NCI-H128 (cell line): ENCODE data around the gene TSHB.

Experiments used
- DNase-seq: peaks from one replicate; lab custom pipeline; 2025; ENCODE audit not compliant: unreplicated experiment; lab: John Stamatoyannopoulos, UW

Gene TSHB

DNA sequence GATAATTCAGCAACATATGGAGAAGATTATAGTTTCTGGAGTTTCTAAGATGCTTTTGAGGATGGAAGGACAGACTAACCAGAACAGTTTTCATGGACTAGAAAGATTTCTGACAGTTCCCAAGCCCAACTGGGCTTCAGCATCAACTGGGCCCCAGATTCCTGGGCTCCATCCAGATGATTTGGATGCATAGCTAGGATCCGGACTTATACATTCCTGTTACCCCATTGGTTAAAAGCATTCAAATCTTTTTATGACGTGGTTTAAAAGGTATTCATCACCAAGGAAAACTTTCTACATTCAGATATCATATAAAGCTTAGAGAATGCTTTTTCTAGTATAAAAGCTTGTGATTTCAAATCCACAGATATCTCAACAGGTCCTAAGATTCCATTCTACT lies 29.7 kb downstream of the TSHB start:
- no peak for DNase-seq

DNA sequence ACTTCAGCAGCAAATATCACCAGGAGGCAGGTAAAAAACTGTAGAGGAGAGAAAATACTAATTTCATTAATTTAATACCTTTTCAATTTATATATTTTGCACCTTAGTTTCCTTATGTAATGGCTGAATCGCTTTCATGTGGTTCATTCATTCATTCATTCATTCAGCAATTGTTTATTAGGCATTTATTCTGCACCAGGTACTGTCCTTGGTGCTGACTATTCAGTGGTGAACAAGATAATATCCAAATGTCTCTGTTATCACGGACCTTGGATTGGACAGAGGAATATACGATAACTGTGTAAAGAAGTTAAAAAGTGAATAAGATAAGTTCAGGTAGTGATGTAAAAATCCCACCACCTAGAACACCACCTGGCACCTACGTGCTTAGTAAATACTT lies 30.9 kb downstream of the TSHB start:
- no peak for DNase-seq

DNA sequence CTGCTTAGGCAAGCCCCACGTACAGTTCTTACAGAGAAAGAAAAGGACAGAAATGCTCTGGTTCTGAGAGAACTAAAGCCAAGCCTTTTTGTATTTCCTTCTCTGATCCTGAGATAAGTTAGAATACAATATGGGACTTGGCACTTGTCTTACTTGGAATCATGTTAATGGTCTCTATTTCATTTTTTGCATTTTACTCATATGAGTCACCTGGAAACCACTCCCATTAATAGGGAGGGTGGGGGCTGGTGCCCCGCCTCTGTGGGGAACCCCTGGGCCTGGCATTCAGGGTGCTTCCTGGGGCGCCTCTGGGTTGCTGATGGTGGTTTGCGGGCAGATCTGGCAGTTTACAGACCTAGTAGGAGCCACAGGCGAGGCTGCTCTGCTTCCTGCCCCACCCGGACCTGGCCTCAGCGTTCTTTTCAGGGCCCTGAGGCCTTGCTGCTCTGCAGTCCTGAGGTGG lies 32.9 kb downstream of the TSHB start:
- DNase-seq = no peak

DNA sequence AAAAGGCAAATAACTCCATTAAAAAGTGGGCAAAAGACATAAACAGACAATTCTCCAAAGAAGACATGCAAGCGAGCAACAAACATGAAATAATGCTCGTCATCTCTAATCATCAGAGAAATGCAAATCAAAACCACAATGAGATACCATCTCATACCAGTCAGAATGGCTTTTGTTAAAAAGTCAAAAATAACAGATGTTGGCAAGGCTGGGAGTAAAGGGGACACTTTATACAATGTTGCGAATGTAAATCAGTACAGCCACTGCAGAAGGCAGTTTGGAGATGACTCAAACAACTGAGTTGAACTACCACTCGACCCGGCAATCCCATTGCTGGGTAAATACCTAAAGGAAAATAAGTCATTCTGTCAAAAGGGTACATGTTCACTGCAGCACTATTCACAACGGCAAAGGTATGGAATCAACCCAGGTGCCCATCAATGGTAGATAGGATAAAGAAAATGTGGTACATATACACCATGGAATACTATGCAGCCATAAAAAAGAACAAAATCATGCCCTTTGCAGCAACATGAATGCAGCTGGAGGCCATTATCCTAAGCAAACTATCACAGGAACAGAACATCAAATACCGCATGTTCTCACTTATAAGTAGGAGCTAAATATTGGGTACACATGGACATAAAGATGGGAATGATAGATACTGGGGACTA lies 33.7 kb downstream of the TSHB start:
- no peak for DNase-seq

DNA sequence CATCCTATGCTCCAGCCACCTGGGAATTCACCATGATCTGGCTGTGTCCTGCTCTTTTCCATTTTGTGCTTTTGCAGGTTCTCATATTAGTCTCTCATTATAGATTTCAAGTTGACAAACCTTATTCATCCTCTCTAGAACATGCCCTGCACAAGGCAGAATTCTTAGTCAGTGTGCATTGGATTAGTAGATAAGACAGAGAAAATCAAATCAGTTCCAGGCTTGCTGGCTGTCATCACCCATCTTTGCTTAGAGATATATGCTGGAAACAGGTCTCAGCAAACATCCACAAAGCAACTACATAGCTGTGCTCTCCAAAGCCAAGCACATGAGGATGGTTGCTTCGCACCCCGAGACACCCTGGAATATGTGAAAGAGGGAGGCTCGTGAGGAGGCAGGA lies 34.8 kb downstream of the TSHB start:
- DNase-seq = no peak

DNA sequence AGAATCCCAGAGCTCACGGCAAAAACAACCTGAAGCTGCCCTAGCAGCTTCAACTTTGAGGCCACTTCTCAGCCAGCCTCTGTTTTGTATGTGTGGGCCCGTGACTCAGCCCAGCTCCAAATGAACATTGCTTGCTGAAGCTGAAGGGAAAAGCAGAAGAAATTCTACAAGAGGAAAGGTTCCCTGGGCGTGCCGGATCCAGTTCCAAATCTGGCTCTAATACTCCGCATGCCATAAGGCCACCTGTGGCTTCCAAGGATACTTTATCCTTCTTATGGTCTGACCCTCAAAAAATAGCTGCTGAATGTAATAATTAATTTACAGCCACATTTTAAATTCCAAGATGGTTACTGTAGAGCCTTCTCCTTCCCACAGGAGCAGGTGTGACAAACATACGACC lies 35.4 kb downstream of the TSHB start:
- no peak for DNase-seq

DNA sequence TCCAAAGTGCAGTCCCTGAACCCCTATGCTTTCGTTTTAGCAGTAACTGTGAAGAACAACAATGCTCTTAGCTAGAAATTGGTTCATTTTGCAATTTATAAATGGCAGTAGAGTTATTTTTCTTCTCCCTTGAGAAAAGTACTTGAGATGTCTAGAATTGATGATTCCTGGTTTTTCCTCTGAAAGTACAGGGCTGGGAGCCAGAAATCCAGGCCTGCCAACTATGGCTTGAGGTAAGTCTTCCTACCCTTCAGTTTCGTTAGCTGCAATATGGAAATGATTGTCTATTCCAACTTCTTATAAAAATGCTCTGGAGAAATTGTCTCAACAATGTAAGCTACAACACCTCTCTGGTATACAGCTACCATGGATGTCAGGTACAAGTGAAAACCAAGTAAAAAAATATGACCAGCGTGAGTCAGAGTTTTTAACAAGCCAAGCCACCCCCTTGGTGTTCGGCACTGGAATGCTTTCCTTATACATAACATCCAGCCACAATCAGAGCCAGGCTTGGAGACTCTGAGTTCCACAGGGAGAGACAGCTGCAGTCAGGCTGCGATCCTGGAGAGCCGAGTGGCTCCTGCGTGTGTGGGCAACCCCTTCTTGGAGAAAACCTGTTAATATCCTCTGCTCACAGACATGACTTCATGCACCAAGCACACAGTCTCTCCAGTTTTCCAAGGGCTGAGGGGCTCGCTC lies 37.7 kb downstream of the TSHB start:
- DNase-seq = no peak

DNA sequence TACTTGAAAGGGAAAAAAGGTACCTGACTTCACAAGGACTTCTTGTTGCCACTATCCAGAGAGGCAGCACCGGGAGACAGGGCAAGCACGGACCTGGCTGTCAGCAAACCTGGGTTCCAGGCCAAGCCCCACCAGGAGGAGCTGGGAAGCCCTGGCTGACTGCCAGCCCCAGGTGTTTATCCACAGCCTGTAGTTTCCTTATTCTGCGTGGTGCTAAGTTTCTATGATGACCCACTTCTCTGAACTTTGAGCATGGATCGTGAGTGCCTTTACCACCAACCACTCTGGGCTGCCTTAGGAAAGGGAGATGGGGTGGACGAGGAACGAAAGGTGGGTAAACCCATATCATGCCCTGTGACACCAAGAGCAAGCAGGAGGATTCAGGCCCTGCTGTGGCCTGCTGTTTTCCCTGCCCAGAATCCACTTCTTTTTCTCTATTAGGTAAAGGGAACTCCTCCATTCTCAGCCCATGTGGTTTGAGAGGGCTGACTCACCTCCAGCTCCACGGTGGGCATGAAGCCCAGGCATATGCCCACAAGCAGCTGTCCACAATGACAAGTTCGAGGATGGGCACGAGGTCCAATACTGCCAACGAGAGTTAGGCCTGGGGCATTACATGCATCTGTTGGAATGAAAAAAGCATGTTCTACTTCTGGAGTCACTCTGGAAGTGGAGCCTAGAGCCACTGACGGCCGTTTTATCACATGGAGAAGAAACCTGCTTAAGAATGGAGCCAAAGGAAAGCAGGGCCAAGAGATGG lies 39.4 kb downstream of the TSHB start:
- DNase-seq = no peak

DNA sequence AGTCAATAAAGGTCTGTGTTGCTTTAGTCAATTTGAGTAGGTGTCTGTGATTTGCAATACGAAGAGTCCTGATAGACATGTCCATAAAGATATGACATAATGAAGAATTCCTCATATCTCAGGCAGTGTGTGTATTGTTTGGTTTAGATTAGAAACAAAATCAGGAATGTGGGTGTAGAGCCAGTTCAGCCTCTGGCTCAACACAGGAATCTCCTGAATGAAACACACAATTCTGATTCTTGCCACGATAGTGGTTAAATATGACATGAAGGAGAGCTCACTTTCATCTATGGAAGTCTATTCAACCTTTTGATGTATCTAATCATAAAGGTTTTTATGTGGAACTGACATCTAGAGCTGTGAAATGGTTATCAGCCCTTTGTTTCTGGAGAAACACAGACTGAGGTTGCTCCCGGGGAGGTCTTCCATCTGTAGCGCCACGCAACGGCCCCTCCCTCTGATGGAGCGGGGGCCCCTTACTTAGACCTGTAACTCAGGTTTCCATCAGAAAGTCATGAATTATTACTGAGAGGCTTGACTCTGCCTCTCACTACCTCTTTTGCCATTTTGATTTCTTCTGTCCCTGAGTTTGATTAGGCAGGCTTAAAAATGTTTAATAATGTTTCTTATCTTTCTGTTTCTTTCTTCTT lies 40.2 kb downstream of the TSHB start:
- no peak for DNase-seq

DNA sequence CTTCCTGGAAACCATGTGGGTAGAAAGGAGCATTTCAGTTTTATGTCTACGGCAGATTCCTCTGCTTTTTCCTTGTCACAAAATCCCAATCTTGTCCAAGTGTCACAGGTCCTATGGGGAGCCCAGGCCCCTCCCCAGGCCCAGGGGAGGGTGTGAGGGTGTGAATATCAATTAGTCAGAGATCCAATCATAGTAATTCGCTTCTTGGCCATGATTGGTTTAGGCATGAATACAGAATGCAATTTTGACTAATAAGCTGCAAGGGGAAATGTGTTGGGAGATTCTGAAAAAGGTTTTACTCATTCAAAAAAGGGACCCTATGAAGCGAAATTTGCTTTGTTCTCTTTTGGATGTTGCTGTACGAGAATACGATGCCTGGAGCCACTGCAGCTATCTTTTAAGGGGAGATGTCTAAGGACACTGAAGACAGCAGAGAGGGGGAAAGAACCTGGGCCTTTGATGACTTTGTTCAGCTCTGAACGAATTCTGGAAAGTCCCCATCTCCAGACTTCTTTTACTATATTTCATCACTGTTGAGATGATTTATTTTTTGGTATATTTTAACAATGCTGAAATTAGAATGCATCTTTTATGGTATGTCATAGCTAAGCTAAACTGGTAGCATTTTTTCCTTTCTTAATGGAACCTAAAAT lies 41.5 kb downstream of the TSHB start:
- no peak for DNase-seq

DNA sequence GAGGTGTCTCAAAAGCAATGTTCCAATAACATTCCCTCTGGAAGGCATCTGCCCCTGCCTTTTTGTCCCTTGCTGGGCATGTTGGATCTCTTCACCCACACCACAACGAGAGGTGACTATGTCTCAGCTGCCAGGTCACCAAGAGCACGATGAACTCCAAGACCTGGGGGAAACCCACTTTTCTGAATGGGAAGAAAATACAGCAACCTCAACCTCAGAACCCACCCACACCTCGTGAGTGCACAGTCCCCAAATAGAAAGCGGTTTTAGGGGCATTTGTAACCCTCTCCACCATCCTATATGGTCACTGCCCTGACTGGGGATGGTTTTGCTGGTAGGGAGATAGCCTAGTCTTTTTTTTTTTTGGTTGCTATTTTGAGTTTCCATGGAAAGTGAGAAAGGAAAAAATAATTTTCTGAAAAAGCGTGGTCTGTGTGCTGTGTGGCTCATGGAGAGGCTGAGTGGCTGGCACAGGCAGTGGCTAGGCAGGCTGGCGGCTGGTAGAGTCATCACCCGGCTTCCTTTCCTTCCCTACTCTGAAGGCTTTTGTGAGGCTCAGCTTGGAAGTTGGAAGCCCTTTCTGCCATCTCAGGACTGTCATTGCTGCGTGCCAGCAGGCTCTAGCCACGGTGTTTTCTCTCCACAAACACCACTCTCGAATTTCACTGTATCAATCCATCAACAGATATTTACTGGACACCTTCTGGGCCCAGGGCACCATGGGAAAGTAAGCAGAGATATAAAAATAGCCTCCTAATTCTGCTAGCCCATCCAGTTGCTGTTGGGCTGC lies 43.9 kb downstream of the TSHB start:
- DNase-seq = no peak

DNA sequence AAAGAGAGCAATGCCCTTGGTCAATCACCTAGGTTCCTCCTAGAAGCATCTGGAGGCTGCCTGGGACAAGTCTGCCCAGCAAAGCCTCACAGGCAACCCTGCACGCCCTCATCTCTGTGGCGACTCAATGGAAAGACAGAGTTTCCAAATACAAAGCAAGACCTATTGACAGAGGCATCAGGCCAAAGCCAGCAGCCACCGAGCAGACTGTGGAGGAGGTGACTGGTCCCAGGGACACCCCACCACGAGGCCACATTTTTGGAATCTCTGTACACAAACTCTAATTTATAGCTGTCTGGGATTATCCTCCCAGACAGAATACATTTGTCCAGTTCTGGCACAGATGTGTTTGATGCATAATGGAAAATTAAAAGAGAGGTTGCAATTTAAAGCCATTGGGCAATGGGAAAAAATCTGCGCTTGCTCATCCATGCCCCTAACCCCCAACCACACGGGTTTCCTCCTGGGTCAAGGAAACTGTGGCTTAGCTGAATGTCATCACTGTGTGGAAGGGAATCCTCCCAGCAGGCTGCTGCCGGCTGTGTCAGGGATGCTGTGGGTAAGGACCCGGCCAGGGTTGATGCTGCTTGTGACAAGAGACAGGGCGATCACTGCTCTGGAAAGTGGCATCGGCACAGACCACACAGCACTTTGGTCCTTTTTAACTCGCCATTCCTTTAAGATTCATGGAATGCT lies 45.4 kb downstream of the TSHB start:
- DNase-seq = no peak

DNA sequence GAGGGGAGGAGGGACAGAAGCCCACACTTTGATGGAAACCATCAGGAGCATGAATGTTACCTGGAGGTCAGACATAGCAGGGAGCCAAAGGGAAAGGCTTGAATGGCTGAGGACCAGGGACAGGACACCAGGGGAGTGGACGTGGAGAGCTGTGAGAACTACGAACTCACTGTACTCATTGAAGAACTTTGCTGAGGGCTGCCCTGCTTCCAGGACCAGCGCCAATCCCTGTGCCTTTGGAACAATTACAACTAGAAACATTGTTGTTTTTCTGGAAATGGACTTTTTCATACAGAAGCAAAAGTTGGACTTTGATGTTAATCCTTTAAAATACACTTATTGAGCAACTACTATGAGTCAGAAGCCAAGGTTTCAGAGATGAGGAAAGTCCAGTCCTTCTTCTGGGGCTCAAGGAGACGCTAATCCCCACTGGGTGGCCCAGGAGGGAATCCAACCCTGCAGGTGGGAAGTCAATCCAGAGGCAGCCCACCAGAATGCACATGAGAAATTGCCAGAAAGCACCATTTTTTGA lies 46.8 kb downstream of the TSHB start:
- no peak for DNase-seq

DNA sequence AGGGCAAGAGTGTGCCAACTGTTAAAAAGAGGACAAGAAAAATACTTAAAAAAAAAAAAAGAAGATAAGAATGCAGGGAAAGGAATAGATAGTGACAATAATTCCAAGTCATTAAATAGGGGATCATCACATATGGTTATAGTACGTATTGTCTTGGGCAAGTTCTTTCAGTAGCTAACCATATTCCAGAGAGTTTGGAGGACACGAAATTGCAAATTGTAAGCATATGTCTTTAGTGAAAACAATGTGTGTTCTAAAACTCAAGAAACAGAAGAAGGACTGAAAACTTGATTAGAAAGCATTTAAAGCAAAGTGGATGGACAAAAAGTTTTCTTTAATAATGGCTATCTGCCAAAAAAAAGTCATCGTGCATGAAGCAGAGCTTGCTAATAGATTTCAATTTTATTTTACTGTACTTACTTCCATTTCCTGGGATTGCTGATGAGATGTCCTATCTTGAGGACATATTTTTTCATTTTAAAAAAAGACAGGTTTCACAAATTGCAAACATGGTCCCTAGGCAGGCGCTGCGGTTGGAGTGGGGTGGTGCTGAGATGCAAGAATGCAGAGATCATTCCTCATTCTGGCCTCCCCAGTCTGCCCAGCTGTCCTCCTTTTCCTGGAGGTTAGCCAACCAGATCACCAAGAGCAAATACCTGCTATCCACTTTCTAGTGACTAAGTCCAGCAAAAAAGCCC lies 47.8 kb downstream of the TSHB start:
- DNase-seq = no peak

DNA sequence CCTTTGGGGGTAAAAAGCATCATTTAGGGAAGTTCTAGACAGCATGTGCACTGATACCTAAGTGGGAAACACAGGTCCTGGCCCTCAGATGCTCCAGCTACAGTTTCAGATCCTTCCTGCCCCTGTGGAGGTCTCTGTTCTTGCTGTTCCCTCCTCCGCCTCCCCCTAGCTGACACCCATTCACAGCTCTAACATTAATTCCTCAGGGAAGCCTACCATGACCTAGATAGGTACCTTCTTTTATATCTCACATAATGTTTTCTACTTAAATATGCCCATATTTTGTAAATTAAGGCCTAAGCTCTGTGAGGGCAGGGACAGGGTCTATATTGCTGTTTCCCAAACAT lies 48.3 kb downstream of the TSHB start:
- no peak for DNase-seq

DNA sequence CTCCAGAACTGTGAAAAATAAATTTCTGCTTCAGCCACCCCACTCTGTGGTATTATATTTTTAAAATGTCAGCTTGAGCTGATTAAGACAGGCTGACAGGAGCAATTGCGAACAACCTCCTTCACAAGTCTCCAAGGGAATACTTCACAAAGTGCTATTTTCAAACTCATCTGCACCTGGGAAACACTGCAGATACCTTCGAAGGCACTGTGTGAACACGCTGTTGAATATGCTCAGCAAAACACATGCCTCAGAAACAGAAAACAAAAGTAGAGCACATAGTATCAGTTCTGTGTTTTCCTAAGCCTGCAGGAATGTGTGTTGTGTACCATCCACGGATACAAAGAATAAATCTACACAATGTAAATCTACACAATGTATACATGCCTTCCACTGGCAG lies 49.1 kb downstream of the TSHB start:
- DNase-seq = no peak

DNA sequence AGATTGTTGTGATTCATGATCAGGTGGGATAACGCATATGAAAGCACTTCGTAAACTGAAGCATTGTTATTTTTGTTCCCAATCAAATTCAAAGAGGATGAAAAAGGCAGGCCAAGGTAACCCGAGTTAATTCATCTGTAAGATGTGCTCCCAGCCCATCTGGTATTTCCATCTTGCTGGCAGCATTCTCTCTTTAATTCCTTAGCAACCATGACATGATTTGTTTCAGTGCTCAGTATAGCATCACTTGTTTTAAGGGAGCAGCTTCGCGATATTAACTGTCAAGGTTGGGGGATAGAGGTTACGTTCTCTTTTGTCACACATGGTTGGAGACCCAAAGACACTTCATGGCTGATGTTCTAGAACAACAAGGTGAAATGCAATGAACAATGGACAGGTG lies 53.3 kb downstream of the TSHB start:
- no peak for DNase-seq
